GM12878 (cell line): ENCODE results near the gene METTL9.
"Not testable (repeated sequence)": the region's sequence is repeated elsewhere in the genome, so short reads cannot be mapped to it uniquely, and the experiment has no call there.

ENCODE experiments used
- FOXM1 ChIP-seq: IDR thresholded peaks from 2 replicates; pipeline ENCODE4 v1.6.1; 2012; ENCODE audit warnings: low read depth, mild to moderate bottlenecking, inconsistent platforms, low read length, moderate library complexity
- TF ChIP-seq, protein P1 (sequence below), 3 experiments: IDR thresholded peaks in 2 of 3; conservative IDR thresholded peaks in 1 of 3; 2 replicates each; pipeline ENCODE4 v1.5.1; 2011; ENCODE audit warnings: low read depth in 3 of 3, low read length in 3 of 3, mild to moderate bottlenecking in 3 of 3, control low read depth in 2 of 3, moderate library complexity in 2 of 3, inconsistent platforms in 1 of 3, mixed read lengths in 1 of 3; ENCODE audit not compliant: control insufficient read depth in 2 of 3, insufficient read depth in 1 of 3; ENCODE audit errors: extremely low read depth in 1 of 3

DNA sequence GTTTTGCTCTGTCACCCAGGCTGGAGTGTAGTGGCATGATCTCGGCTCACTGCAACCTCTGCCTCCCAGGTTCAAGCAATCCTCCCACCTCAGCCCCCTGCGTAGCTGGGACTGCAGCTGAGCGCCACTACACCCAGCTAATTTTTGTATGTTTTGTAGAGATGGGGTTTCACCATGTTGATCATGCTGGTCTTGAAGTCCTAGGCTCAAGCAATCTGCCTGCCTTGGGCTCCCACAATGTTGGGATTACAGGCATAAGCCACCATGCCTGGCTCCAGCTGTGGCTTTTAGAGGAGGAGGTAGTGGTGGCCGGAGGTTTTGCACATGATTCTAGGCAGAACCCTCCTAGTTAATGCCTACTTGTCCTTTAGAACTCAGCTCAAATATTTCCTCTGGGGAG is 31.9 kb upstream of the METTL9 start:
- TF ChIP-seq, protein P1, sequence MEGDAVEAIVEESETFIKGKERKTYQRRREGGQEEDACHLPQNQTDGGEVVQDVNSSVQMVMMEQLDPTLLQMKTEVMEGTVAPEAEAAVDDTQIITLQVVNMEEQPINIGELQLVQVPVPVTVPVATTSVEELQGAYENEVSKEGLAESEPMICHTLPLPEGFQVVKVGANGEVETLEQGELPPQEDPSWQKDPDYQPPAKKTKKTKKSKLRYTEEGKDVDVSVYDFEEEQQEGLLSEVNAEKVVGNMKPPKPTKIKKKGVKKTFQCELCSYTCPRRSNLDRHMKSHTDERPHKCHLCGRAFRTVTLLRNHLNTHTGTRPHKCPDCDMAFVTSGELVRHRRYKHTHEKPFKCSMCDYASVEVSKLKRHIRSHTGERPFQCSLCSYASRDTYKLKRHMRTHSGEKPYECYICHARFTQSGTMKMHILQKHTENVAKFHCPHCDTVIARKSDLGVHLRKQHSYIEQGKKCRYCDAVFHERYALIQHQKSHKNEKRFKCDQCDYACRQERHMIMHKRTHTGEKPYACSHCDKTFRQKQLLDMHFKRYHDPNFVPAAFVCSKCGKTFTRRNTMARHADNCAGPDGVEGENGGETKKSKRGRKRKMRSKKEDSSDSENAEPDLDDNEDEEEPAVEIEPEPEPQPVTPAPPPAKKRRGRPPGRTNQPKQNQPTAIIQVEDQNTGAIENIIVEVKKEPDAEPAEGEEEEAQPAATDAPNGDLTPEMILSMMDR (IDR thresholded peaks at IDR 0.05 in 2 of 3, conservative IDR thresholded peaks at IDR 0.05 in 1 of 3; ENCODE audit: control insufficient read depth in 2 of 3, extremely low read depth in 1 of 3, insufficient read depth in 1 of 3, low read depth in 3 of 3, low read length in 3 of 3) = not testable (repeated sequence)
- not testable (repeated sequence) for TF ChIP-seq FOXM1
